LoVo (cell line): ENCODE data around the gene ATP2B2.

ENCODE experiments used
- DNase-seq: peaks from one replicate; pipeline ENCODE4 v3.0.0-alpha.2; 2016; ENCODE audit warnings: low spot score

ATP2B2 gene

DNA sequence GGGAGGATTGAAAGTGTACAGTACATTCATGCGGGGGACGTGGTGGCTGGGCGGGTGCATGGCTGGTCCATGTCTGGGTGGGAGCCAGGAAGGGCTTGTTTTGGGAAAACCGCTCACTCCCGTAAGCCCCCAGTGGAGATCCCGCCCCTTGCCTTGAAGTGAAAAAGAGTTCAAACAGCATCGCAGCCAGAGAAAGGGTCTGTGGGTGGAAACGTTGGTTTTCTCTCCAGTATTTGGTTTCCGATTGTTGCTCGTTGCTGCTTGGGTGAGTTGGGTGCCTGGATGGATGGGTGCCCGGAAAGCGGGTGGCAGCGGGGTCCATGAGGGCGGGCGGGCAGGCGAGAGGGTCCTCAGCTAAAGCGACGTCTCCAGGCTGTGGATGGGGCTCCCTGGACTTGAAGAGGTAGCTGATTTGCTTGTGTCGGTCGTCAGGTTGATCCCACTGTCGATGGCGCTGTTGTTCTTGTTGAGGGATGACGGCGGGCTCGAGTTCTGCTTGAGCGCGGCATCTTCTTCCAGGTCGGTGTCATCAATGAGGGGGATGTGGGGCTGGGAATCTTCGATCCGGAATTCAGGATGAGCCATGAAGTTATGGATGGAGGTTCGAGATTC is 176.8 kb downstream of the ATP2B2 start:
- DNase-seq: no peak

DNA sequence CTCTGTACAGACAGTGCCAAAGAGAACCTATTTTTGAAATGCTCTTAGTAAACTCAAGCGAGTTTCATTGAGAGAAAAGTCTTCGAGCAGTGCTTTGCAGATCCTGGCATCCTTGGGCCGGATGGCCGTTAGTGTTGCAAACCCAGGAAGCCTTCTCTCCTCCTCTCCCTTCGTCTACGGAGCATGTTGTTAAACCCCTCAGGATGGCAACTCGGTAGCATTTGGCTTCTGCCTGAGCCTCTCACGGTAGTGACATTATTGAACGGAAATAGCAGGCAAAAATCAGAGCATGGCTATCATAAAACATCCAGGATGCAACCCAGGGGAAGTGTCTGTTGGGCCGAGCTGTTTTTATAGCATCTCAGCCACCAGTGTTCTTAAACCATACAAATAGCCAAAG is 177.8 kb downstream of the ATP2B2 start:
- DNase-seq: no peak

DNA sequence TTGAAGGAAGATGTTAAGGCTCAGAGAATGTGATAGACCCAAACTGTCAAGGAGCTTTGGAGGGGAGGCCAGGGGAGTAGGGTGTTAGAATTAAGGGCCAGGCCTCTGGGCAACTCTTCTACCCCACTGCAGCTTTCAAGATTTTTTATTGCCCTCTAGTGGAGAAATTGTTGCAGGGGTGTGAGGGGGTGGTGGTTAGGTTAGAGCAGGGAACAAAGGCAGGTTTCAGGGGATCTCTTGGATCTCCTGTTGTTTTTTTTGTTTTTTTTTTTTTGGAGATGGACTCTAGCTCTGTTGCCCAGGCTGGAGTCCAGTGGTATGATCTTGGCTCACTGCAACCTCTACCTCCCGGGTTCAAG is 183.1 kb downstream of the ATP2B2 start:
- DNase-seq: no peak

DNA sequence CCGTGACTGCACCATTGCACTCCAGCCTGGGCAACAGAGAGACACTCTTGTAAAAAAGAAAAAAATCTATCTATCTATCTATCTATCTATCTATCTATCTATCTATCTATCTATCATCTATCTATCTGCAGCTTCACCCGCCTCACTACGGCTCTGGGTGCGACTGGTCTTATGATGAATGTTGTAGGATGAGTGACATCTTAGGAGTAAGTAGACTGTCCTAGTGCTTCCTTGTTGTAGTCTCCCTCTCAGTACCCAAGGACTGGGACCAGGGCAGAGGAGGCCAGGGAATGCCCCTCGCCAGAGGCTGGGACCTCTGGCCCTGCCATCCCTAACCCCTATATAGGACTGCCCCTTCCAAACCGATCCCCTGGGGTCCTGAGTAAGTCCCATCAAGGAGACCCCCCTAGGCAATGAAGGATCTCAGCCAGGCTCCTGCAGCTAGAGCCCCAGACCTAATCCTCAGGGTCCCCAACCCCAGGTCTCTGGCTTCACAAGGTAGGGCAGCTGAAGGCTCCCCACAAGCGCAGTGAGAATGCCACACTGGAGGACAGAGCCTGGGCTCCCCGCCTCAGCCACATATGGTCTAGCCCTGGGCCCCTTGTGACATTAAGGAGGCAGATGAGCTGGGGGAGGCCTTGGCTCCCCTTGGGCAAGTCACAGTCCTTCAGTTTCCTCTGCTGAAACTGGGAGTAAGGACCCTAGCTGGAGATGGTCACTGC is 183.6 kb downstream of the ATP2B2 start:
- no peak for DNase-seq

DNA sequence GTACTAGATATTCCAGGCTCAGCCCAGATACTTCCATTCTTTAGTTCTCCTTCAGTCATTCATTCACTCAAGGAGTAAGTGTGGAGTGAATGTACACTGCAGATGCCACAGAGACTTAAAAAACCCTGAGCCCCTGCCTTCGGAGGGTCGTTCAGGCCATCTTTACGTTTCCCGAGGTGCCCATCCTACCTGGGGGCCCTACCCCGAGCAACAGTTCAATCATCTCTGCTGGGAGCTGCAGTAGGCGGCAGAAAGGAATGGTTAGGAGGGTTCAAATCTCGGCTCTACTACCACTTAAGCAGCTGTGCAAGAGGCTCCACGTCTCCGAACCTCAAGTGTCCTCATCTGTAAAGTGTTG is 185.1 kb downstream of the ATP2B2 start:
- DNase-seq: no peak

DNA sequence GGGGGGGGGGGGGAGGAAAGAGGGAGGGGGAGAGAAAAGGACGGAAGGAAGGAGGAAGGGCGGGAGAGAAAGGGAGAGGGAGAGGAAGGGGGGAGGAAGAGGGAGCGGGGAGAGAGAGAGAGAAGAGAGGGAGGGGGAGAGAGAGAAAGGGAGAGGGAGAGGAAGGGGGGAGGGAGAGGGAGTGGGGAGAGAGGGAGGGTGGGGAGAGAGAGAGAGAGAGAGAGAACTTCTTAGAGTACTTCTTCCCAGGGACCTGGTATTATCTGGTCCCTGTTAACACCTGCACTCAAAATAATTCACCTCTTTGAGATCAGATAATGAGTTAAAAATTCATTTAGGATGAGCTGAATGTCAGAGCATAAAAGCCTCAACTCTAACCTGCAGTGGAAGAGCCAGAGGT is 185.6 kb downstream of the ATP2B2 start:
- no peak for DNase-seq

DNA sequence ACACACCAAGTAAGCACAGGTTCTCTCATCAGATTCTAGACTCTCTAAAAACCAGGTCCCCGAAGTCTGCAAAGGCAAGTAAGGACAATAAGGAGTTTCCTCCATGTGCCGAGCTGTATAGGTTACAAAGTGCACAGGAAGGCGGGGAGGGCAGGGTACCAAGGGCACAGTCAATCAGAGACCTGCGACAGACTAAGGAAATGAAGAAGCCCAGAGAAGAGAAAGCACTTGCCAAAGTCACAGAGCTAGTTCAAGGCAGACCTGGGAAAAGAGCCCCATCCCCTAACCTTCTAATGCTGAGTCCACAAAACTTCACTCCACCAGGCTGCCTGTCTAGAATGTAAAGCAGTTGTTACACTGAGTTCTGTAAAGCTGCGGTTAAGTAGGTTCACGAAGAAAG is 186.1 kb downstream of the ATP2B2 start:
- no peak for DNase-seq

DNA sequence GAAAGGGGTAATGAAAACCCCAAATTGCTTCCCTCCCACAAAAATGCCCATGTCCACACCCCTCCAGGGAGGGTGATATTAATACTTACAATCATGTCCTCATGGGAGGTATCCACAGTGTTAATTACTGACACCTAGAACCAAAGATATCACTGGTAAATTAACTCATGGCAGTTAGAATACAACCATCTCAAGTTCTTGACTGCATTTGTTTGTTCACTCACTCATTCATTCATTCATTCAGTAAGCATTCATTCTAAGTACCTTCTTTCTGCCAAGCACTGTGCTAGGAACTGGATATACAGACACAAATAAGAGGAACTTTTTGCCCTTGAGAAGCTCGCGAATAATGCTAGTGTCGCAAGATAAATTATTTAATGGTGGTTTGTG is 187.4 kb downstream of the ATP2B2 start:
- no peak for DNase-seq

DNA sequence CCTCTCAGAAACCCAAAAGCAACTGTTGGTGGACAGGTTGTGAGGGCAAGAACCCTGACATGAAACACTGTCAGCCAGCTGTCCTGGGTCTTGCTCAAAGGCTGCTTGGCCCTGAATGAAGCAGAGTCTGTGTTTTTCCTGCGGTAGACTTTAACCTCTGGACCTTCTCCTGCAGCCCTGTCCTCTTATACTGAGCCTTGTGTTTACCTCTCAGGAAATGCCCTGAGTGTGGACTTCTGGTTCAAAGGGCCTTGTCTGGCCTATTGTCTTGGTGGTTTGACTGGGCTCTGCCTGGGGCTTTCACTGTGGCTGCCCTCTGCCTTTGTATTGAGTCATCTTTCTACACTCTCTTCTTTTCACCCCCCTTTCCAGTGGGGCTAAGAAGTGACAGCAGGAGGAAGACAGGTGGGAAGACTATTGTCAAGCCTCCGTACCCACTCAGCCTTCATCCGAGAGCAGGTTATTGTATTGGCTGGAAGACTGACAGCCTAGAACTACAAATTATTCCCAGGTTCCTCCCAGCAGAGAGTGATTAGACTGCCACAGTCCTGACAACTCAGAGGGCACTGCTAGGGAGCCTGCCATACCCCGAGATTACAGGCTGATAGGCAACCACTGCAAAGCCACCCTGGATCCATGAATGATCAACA is 187.9 kb downstream of the ATP2B2 start:
- no peak for DNase-seq

DNA sequence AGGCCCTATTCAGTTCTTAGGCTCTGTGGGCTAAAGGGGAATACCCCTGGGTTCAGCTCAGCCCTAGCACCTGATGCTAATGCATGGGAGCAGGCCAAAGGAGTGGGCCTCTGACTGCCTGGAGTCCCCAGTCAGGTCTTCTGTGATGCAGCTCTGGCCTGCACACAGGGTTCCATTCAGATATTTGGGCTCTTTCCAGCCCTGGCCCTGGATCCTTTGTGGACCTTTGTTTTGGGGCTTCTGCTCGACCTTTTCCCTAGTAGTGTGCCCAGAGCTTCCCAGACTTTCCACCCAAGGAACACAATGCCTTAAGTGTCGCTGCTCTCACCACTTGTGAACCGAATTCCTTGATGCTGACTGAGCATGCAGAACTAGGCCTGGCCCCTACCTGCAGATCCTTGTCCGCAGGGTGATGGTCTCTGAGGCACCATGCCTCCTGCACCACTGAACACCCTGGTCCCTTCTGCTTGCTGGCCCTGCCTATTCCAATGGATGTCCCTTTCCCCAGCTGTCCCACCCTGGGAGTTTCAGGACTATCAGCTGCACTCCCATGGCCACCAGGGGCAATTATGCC is 189.5 kb downstream of the ATP2B2 start:
- DNase-seq: no peak

DNA sequence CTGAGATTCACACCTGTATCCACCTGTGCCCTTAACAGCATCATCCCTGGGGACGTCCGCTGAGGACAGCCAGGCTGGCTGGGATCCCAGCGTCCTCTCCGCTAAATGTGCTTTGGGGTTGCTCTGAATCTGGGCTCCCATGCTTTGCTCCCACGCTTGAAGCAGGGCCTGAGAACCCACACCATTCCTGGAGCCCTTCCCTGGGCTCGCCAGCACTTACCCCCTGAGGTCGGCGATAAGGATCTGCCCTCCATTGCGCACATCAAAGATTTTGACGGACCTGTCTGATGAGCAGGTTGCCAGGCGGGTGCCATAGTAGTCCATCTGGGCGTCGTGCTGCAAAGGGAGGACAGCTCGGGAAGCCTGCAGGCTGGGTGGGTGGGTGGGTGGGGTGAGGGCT is 190.3 kb downstream of the ATP2B2 start:
- no peak for DNase-seq

DNA sequence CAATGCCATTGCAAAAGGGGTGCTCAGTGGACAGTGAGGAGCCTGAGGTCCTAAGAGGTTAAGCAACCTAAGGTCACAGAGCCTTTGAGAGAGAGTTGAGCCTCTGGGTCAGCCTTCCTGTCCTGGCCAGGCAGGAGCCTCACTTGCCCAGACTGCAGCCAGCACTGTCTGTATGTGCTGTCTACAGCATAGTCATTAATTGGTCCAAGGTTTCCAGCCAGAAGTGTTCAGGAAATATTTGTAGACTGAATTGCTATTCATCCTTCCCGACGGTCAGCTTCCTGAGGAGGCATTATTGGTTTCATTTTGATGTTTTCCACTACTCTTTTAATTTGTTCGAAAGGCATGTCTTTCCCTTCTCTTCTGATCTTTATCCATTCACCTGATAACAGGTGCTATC is 192.5 kb downstream of the ATP2B2 start:
- no peak for DNase-seq

DNA sequence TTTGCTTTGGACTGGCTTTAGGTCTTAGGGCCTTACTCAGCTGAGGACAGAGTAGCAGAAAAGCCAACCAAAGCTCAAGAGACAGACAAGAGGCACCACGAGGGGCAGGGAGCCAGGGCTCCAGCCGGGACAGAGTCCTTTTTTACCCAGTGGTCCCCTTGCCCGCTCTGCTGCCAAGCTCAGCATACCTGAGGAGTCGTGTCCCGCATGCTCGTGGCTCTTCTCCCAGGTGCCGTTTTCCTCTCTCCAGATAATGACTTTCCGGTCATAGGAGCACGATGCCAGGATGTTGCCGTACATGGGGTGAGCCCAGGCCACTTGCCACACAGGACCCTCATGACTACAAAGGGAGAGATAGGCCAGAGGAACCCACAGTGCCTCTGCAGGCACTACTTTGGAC is 193.0 kb downstream of the ATP2B2 start:
- no peak for DNase-seq

DNA sequence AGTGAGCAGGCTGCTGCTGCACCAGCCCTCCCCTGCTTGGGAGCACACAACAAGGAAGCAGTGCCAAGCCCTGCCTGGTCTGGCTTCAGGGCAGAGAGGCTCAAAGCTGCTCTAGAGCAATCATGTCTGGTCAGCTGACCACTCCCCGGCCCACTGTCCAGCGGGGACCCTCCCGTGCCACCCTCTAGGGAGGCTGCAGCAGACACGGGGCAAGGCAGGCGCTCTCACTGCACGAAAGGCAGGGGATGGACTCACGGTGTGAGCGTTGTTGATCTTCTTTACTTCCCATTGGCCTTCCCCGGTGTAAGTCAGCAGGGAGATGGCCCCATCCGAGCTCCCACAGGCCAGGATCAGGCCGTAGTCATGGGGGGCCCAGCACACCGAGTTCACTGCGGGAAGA is 193.7 kb downstream of the ATP2B2 start:
- DNase-seq: no peak

DNA sequence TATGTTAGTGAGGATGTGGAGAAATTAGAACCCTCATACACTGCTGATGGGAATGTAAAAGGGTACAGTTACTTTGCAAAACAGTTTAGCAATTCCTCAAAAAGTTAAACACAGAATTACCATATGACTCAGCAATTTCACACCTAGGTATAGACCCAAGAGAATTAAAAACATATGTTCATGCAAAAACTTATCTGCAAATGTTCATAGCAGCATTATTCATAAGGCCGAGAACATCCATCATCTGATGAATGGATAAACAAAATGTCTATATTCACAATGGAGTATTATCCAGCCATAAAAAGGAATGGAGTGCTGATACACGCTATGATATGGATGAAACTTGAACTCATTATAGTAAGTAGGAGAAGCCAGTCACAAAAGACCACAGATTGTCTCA is 194.8 kb downstream of the ATP2B2 start:
- DNase-seq: no peak

DNA sequence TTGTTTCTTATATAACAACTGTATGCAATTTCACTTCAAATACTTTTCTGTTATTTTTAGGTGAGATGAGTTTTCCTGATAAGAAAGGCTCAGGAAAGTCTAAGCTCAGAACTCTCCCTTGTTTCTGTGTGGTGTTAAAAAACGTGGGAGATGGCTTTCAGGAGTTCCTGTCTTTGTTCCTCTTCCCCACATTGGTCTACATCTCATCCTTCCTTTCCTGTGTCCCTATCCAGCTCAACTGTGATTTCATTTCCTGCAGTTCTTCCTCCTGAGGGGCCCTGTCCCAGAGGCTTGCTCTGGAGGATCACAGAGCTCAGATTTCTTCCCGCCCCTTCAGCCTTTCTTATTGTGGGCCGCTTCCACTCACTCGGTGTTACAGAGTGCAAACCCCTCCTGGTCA is 195.7 kb downstream of the ATP2B2 start:
- DNase-seq: no peak

DNA sequence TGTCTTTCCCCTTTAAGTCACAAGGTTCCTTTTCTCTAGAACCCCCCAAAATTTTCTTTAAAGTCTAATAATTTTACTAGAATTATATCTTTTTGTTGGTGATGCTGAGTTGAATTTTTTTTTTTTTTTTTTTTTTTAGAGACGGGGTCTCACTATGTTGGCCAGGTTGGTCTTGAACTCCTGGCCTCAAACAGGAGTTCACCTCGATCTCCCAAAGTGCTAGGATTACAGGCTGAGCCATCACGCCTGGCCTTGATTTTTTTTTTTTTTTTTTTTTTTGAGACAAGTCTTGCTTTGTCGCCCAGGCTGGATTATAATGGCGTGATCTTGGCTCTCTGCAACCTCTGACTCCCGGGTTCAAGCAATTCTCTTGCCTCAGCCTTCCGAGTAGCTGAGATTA is 196.7 kb downstream of the ATP2B2 start:
- DNase-seq: no peak

DNA sequence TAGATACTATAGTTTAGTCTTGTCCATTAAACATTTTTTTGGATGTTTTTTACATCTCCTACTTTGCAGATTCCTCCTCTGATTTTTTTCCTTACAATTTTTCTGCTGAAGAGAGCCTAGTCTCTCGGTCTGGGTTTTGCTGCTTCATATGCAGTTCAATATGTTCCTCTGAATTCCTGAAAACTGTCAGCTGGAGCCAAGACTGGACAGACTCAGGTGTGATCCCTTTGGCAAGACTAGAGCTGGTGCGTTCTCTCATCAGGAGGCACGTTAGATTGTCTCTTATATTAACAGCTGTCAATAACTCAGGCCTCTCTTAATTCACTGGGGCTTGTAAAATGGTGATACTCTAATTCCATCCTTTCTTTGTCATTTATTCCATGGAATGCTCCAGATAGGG is 199.2 kb downstream of the ATP2B2 start:
- no peak for DNase-seq

DNA sequence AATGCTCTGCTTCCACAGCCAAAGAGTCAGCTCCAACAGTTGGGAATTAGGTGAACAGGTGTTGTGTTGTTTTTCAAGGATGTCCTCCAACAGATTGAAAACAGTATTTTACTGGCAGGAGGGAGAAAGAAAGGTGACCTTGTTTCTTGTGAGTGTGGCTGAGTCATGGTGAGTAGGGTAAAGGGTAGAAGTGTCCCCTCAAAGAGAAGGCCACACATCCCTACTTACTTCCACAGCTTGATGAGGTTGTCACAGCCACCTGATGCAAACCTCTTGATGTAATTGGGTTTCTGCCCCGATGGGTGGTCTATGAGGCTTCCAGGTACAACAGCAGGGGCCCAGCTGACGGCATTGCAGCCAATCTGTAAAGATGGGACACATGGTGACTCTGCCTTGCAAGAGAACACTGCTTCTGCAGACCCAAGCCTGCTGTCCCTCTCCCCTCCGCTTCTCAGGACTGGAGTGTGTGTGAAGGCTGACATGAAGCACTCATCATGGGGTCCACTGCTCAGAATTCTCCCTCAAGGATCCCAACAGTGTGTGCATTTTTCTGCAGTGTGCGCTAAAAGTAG is 200.0 kb downstream of the ATP2B2 start:
- no peak for DNase-seq

DNA sequence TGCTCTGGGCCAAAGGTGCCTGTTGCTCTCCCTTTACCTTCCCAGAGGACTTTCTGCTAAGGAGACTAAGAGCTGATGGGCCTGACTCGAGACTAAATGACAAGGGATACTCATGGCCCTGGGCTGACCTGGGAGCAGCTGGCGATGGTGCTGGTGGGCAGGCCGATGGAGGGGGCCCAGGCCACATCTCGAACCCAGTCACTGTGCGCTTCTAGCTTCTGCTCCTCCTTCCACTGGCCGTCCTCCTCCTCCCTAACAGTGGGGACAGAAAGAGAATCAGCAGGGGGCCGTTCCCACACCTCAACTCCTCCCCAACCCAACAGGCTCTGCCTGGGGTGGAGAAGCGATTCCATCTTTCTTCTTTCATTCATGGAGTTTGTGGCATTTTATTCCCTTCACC is 200.5 kb downstream of the ATP2B2 start:
- DNase-seq: no peak

DNA sequence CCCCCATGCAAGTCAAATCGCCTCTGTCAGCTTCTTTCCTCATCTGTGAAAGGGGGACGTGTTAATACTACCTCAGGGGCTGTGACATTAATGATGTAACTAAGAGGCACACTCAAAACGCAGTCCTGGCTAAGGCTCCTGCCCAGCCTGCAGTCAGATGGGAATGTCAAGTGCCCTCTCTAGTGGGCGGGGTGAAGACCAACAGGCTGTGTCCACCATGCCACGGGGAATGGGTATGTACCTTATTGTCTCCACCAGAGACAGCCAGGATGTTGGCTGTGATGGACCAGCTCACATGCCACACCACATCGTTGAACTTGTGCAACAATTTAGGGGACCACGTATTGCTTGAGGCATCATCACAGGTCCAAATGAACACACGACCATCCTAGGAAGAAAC is 201.6 kb downstream of the ATP2B2 start:
- no peak for DNase-seq

DNA sequence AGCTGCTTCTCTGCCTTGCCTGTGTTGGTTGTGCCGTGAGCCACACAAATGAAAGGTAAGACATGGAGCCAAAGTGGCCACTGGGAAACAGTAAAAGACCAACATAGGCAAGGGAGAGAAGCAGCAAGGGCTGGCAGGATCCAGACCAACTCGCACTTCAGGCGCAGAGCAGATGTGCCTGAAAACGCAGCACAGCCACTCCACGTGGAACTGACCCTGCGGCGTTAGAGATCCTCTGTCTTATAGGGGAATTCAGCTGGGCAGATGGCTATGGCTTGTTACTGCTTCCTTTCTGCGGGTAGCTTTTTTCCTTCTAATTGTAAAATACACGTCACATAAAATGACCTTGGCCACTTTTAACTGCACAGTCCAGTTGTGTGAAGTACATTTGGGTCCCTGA is 202.3 kb downstream of the ATP2B2 start:
- DNase-seq: no peak

DNA sequence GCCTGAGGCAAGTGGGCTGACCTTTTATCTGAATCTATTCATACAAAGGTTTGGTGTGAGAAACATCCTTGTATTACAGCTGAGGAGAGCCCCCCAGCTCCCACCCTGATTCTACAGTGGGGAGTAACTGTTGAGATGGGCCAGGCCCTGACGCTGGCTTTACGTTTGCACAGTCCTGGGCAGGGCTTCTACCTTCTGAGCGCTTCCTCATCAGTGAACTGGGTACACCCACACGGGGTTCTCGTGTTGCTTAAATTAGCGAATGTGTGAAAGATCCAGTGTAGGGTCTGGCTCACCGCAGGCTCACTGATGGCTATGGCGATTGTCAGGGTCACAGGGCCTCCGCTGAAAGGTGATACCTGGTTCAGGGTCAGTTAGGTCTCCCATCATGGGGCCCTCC is 205.3 kb downstream of the ATP2B2 start:
- no peak for DNase-seq
